ENCODE data around the gene SYS1. TPM values are rescaled to one million over a fixed set of nuclear protein-coding genes. Genes with fewer than 3 reads are reported as not detected.

Gene SYS1
- total RNA-seq, result 22.5 and 28.9 TPM in 2 replicates

GRCh38 chr20:45362804-45363610 is at the start of gene SYS1:
TSS of gene SYS1 (plus strand) at chr20:45363156. CDS start at chr20:45363532, 376 bp downstream.

GRCh38 chr20:45347936-45348778 is 14.8 kb upstream of the SYS1 start, which contains the start of gene SDC4:
TSS of gene SDC4 (minus strand) at chr20:45348424. CDS start at chr20:45348384, 40 bp downstream.

GRCh38 chr20:45378191-45378590 is 15.2 kb downstream of the SYS1 start, which contains the start of gene TP53TG5:
TSS of gene TP53TG5 (minus strand) at chr20:45378325. CDS start at chr20:45378236, 89 bp downstream.

GRCh38 chr20:45407783-45408645 is 45.1 kb downstream of the SYS1 start, which contains the start of gene DBNDD2:
TSS of gene DBNDD2 (plus strand) at chr20:45408289. CDS start at chr20:45408468, 179 bp downstream.

GRCh38 chr20:45415822-45416637 is 53.1 kb downstream of the SYS1 start, which contains the start of gene PIGT:
TSS of gene PIGT (plus strand) at chr20:45416141. CDS start at chr20:45416157, 16 bp downstream.

Other genes with a start within 250 kb of the SYS1 start
- not detected in 2 replicates for gene WFDC5, start 248.0 kb upstream of the SYS1 start, total RNA-seq
- gene WFDC12, start 238.7 kb upstream of the SYS1 start, total RNA-seq, result not detected in 2 replicates
- not detected in 2 replicates for gene PI3, start 188.3 kb upstream of the SYS1 start, total RNA-seq
- not detected in 2 replicates for gene SEMG1, start 156.1 kb upstream of the SYS1 start, total RNA-seq
- gene SEMG2, start 141.8 kb upstream of the SYS1 start, total RNA-seq, result not detected in 2 replicates
- 0.33 TPM in 1 of 2 replicates, not detected in the other for gene SLPI, start 108.6 kb upstream of the SYS1 start, total RNA-seq
- not detected in 2 replicates for gene RBPJL, start 56.3 kb upstream of the SYS1 start, total RNA-seq
- 0.33 TPM in 1 of 2 replicates, not detected in the other for gene MATN4, start 54.9 kb upstream of the SYS1 start, total RNA-seq
- gene SDC4, start 14.7 kb upstream of the SYS1 start, total RNA-seq, result 113 and 219 TPM in 2 replicates
- gene TP53TG5, start 15.2 kb downstream of the SYS1 start, total RNA-seq, result 0.50 TPM in 1 of 2 replicates, not detected in the other
- 2.6 and 3.9 TPM in 2 replicates for gene DBNDD2, start 45.1 kb downstream of the SYS1 start, total RNA-seq
- 26.5 and 56.1 TPM in 2 replicates for gene PIGT, start 53.0 kb downstream of the SYS1 start, total RNA-seq
- gene WFDC2, start 106.6 kb downstream of the SYS1 start, total RNA-seq, result not detected in 2 replicates
- gene SPINT3, start 152.5 kb downstream of the SYS1 start, total RNA-seq, result not detected in 2 replicates
- gene WFDC6, start 176.3 kb downstream of the SYS1 start, total RNA-seq, result not detected in 2 replicates
- not detected in 2 replicates for gene EPPIN, start 184.2 kb downstream of the SYS1 start, total RNA-seq
- gene WFDC8, start 216.1 kb downstream of the SYS1 start, total RNA-seq, result not detected in 2 replicates

Data from smooth muscle cell of trachea (primary cell).